ENCODE measurements around the gene RAB7B.

RAB7B gene

GRCh38 chr1:206005778-206006180 is 2.6 kb upstream of the RAB7B start:
- Histone ChIP-seq H3K4me3 (ENCODE audit: low read length) (no peak overlapping the region), H3K4me1 (ENCODE audit: low read length) (peaks cover 46% of the 10 kb centered on the region), H3K9me3 (ENCODE audit: insufficient read depth, low read length) (no peaks in the 10 kb centered on the region), H3K27me3 (ENCODE audit: low read depth, low read length) (no peaks in the 10 kb centered on the region), H3K27ac (ENCODE audit: low read length) (no peak overlapping the region), H3K9ac (ENCODE audit: low read length) (no peak overlapping the region), H3K79me2 (ENCODE audit: low read length) (peaks cover 8% of the 10 kb centered on the region; the same call in 1 of the 2 replicates), H4K20me1 (ENCODE audit: insufficient read depth, low read length) (no peaks in the 10 kb centered on the region), H2AFZ (ENCODE audit: low read depth, low read length) (no peak overlapping the region), H3K36me3 (replicated peaks; ENCODE audit: low read depth, low read length) (no peaks in the 10 kb centered on the region), H3K4me2 (ENCODE audit: low read length) (no peak overlapping the region)
- TF ChIP-seq CTCF (IDR thresholded peaks at IDR 0.05; ENCODE audit: low read depth, low read length) (no peak), EZH2phosphoT487 (IDR thresholded peaks at IDR 0.05; ENCODE audit: low read depth) (no peak)

DNA sequence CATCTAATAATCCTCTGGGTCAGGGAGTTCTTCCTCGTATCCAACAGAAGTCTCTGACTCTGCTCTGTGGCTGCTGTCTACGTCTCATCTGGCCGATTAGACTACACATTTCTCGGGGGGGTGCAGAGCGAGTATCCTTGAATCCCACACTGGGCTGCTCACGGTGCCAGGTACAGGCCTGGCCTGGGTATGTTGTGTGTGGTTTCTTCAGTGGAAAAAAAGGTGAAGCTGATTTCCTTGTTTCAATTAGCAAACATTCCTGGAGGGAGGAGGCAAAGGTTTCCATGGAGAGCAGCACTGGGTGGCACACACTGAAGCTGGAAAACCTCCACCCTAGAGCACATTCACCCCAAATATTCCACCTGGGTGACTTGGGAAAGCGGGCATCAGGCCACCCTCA is 2.0 kb upstream of the RAB7B start:
- H3K79me2 ChIP-seq (ENCODE audit: low read length): peaks cover 8% of the 10 kb centered on the region; the same call in 1 of the 2 replicates
- H2AFZ ChIP-seq (ENCODE audit: low read depth, low read length): no peak overlapping the region
- no peak overlapping the region for H3K27ac ChIP-seq (ENCODE audit: low read length)
- H3K36me3 ChIP-seq (replicated peaks; ENCODE audit: low read depth, low read length): no peaks in the 10 kb centered on the region
- TF ChIP-seq CTCF (IDR thresholded peaks at IDR 0.05; ENCODE audit: low read depth, low read length) (no peak), EZH2phosphoT487 (IDR thresholded peaks at IDR 0.05; ENCODE audit: low read depth) (no peak)
- no peaks in the 10 kb centered on the region for H3K9me3 ChIP-seq (ENCODE audit: insufficient read depth, low read length)
- H3K9ac ChIP-seq (ENCODE audit: low read length): no peak overlapping the region
- peaks cover 47% of the 10 kb centered on the region for H3K4me1 ChIP-seq (ENCODE audit: low read length)
- H4K20me1 ChIP-seq (ENCODE audit: insufficient read depth, low read length): no peaks in the 10 kb centered on the region
- H3K4me2 ChIP-seq (ENCODE audit: low read length): no peak overlapping the region
- H3K27me3 ChIP-seq (ENCODE audit: low read depth, low read length): no peaks in the 10 kb centered on the region
- no peak overlapping the region for H3K4me3 ChIP-seq (ENCODE audit: low read length)

GRCh38 chr1:206004826-206005225 is 1.6 kb upstream of the RAB7B start:
- H2AFZ ChIP-seq (ENCODE audit: low read depth, low read length): no peak overlapping the region
- no peaks in the 10 kb centered on the region for H4K20me1 ChIP-seq (ENCODE audit: insufficient read depth, low read length)
- TF ChIP-seq CTCF (IDR thresholded peaks at IDR 0.05; ENCODE audit: low read depth, low read length): no peak
- no peak for TF ChIP-seq EZH2phosphoT487 (IDR thresholded peaks at IDR 0.05; ENCODE audit: low read depth)
- no peak overlapping the region for H3K9ac ChIP-seq (ENCODE audit: low read length)
- peaks cover 8% of the 10 kb centered on the region; the same call in 1 of the 2 replicates for H3K79me2 ChIP-seq (ENCODE audit: low read length)
- no peak overlapping the region for H3K4me2 ChIP-seq (ENCODE audit: low read length)
- no peaks in the 10 kb centered on the region for H3K36me3 ChIP-seq (replicated peaks; ENCODE audit: low read depth, low read length)
- no peaks in the 10 kb centered on the region for H3K27me3 ChIP-seq (ENCODE audit: low read depth, low read length)
- no peak overlapping the region for H3K27ac ChIP-seq (ENCODE audit: low read length)
- H3K9me3 ChIP-seq (ENCODE audit: insufficient read depth, low read length): no peaks in the 10 kb centered on the region
- peaks cover 44% of the 10 kb centered on the region for H3K4me1 ChIP-seq (ENCODE audit: low read length)
- H3K4me3 ChIP-seq (ENCODE audit: low read length): no peak overlapping the region

GRCh38 chr1:206003854-206004800 is 932 bp upstream of the RAB7B start:
- Histone ChIP-seq H3K4me1 (ENCODE audit: low read length) (peaks cover 42% of the 10 kb centered on the region), H3K4me2 (ENCODE audit: low read length) (peak overlapping the region; percentile 28)

More at GRCh38 chr1:206003854-206004800, 932 bp upstream of the RAB7B start:
- Histone ChIP-seq H3K9ac (ENCODE audit: low read length) (no peak overlapping the region; the same call in 1 of the 2 replicates), H3K27me3 (ENCODE audit: low read depth, low read length) (no peaks in the 10 kb centered on the region), H4K20me1 (ENCODE audit: insufficient read depth, low read length) (no peaks in the 10 kb centered on the region), H3K9me3 (ENCODE audit: insufficient read depth, low read length) (no peaks in the 10 kb centered on the region), H3K79me2 (ENCODE audit: low read length) (peaks cover 8% of the 10 kb centered on the region; the same call in 1 of the 2 replicates), H3K4me3 (ENCODE audit: low read length) (no peak overlapping the region), H3K36me3 (replicated peaks; ENCODE audit: low read depth, low read length) (no peaks in the 10 kb centered on the region), H3K27ac (ENCODE audit: low read length) (peak overlapping the region; percentile 11), H2AFZ (ENCODE audit: low read depth, low read length) (no peak overlapping the region)
- no peak for TF ChIP-seq CTCF (IDR thresholded peaks at IDR 0.05; ENCODE audit: low read depth, low read length)
- TF ChIP-seq EZH2phosphoT487 (IDR thresholded peaks at IDR 0.05; ENCODE audit: low read depth): no peak

Measured in OCI-LY3 (cell line).